Measurements from ENCODE around the gene ZNF214. TPM values are rescaled to one million over a fixed set of nuclear protein-coding genes. Genes with fewer than 3 reads are reported as not detected.

The ZNF214 gene
- total and polyA plus RNA-seq, 4 donors, result 0.57 to 2.3 (median 1.2) TPM

GRCh38 chr11:7062534-7062933, 42.4 kb upstream of the ZNF214 start:
- TF ChIP-seq YY1 (IDR thresholded peaks at IDR 0.05) (no peak), HNF4G (IDR thresholded peaks at IDR 0.05) (no peak), CTCF (IDR thresholded peaks at IDR 0.05; ENCODE audit: low read depth, low read length, missing input control) (no peak), JUND (IDR thresholded peaks at IDR 0.05) (no peak), EGR1 (IDR thresholded peaks at IDR 0.05; ENCODE audit: low read depth in 2 of 2) (no peak), SP1 (IDR thresholded peaks at IDR 0.05) (no peak), HNF4A (conservative IDR thresholded peaks at IDR 0.05) (no peak), FOXA2 (IDR thresholded peaks at IDR 0.05) (no peak), TAF1 (conservative IDR thresholded peaks at IDR 0.05) (no peak), RAD21 (IDR thresholded peaks at IDR 0.05) (no peak), MAX (IDR thresholded peaks at IDR 0.05) (no peak)
- Histone ChIP-seq H3K4me1 (ENCODE audit: control insufficient read depth in 4 of 4, insufficient read depth in 4 of 4, low read length in 3 of 4) (no peaks in the 10 kb centered on the region), H3K9me3 (ENCODE audit: control insufficient read depth in 4 of 4, low read length in 3 of 4) (no peaks in the 10 kb centered on the region), H3K27ac (ENCODE audit: low read depth in 1 of 2, low read length in 2 of 2) (no peak overlapping the region), H3K9ac (ENCODE audit: low read depth in 1 of 2, low read length in 2 of 2) (no peak overlapping the region), H3K27me3 (ENCODE audit: control insufficient read depth in 4 of 4, insufficient read depth in 4 of 4, low read length in 3 of 4) (no peaks in the 10 kb centered on the region), H3K36me3 (ENCODE audit: control insufficient read depth in 4 of 4, insufficient read depth in 3 of 4, low read depth in 1 of 4, low read length in 3 of 4) (no peaks in the 10 kb centered on the region), H3K4me3 (ENCODE audit: low read depth in 1 of 3, low read length in 3 of 3) (no peak overlapping the region)
- DNase-seq (ENCODE audit: low spot score), result no peak
- WGBS, result 94% methylated on average over 2 of the region's 2 CpGs

GRCh38 chr11:7060868-7061267, 40.7 kb upstream of the ZNF214 start:
- Histone ChIP-seq H3K9ac (ENCODE audit: low read depth in 1 of 2, low read length in 2 of 2) (no peak overlapping the region), H3K9me3 (ENCODE audit: control insufficient read depth in 4 of 4, low read length in 3 of 4) (no peaks in the 10 kb centered on the region), H3K36me3 (ENCODE audit: control insufficient read depth in 4 of 4, insufficient read depth in 3 of 4, low read depth in 1 of 4, low read length in 3 of 4) (no peaks in the 10 kb centered on the region), H3K27ac (ENCODE audit: low read depth in 1 of 2, low read length in 2 of 2) (no peak overlapping the region), H3K4me3 (ENCODE audit: low read depth in 1 of 3, low read length in 3 of 3) (no peak overlapping the region), H3K27me3 (ENCODE audit: control insufficient read depth in 4 of 4, insufficient read depth in 4 of 4, low read length in 3 of 4) (no peaks in the 10 kb centered on the region), H3K4me1 (ENCODE audit: control insufficient read depth in 4 of 4, insufficient read depth in 4 of 4, low read length in 3 of 4) (no peaks in the 10 kb centered on the region)
- DNase-seq (ENCODE audit: low spot score), result no peak
- WGBS, result 95% methylated on average over 1 of the region's 1 CpG
- no peak for TF ChIP-seq ATF3 (IDR thresholded peaks at IDR 0.05)
- no peak for TF ChIP-seq RXRA (IDR thresholded peaks at IDR 0.05)

GRCh38 chr11:7057641-7058040, 37.5 kb upstream of the ZNF214 start:
- Histone ChIP-seq H3K27me3 (ENCODE audit: control insufficient read depth in 4 of 4, insufficient read depth in 4 of 4, low read length in 3 of 4) (no peaks in the 10 kb centered on the region), H3K4me3 (ENCODE audit: low read depth in 1 of 3, low read length in 3 of 3) (no peak overlapping the region), H3K9ac (ENCODE audit: low read depth in 1 of 2, low read length in 2 of 2) (no peak overlapping the region), H3K36me3 (ENCODE audit: control insufficient read depth in 4 of 4, insufficient read depth in 3 of 4, low read depth in 1 of 4, low read length in 3 of 4) (no peaks in the 10 kb centered on the region), H3K27ac (ENCODE audit: low read depth in 1 of 2, low read length in 2 of 2) (no peak overlapping the region), H3K9me3 (ENCODE audit: control insufficient read depth in 4 of 4, low read length in 3 of 4) (no peaks in the 10 kb centered on the region), H3K4me1 (ENCODE audit: control insufficient read depth in 4 of 4, insufficient read depth in 4 of 4, low read length in 3 of 4) (no peaks in the 10 kb centered on the region)
- DNase-seq (ENCODE audit: low spot score), result no peak
- 61% methylated on average over 2 of the region's 2 CpGs for WGBS
- TF ChIP-seq HNF4A (conservative IDR thresholded peaks at IDR 0.05) (no peak), ZBTB33 (IDR thresholded peaks at IDR 0.05) (no peak), TAF1 (conservative IDR thresholded peaks at IDR 0.05) (no peak), YY1 (IDR thresholded peaks at IDR 0.05) (no peak), REST (IDR thresholded peaks at IDR 0.05) (no peak), RXRA (IDR thresholded peaks at IDR 0.05) (no peak), RAD21 (IDR thresholded peaks at IDR 0.05) (no peak), HNF4G (IDR thresholded peaks at IDR 0.05) (no peak), CTCF (IDR thresholded peaks at IDR 0.05; ENCODE audit: low read depth, low read length, missing input control) (no peak), MAX (IDR thresholded peaks at IDR 0.05) (no peak), GABPA (IDR thresholded peaks at IDR 0.05 in 1 of 2, conservative IDR thresholded peaks at IDR 0.05 in 1 of 2) (no peak)
